Smooth muscle cell of the pulmonary artery (primary cell): ENCODE results near the gene PDE6H. TPM values are rescaled to one million over a fixed set of nuclear protein-coding genes. Genes with fewer than 3 reads are reported as not detected.

ENCODE experiments used
- total RNA-seq: library from RNA; depleted of rRNA; stranded (reverse); fragments of >200 nt; gene quantifications from 2 replicates; pipeline ENCODE4 v1.2.3, GENCODE V29; 2014

Gene PDE6H
- total RNA-seq = not detected in 2 replicates

DNA sequence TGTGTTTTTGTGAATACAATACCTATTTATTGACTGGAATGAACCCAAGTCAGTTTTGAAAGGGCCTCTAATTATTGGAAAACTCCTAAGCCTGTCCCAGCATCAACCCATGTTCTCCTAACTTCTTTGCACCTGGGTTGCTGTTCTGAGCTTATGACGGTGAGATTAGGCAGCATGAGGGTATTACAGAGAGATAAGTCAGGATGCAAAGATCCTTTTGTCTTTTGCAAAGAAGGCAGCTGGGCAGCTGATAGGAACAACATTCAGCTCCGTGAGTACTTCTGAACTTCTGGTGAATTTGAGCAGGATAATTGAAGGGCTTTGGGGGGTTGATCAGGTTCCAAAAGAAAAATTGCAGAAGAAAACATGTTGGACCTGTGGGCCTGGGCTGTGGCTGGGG lies at the start of gene PDE6H:
PDE6H (plus strand) TSS at position 227 of the 400 bp plus-strand sequence. CDS start 4,971 bp downstream, outside the sequence.

DNA sequence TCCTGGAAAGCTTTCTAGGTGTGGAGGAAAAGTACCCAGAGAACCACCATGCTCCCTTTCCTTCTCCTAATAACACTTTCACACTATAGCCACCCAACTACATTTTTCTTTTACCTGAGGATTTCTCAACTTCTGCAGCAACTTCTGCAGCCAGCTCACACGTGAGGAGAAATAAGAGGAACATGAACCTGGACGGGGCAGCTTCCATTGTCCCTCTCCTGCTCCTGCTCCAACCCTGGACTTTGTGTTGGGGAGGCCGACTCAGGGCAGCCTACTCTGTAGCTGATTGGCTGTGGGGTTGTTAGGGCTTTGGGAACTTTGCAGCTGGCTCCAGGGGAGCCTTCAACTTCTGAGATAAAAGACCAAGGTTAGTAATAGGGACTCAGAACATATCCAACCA lies 34.5 kb upstream of the PDE6H start, which contains the start of gene ERP27:
ERP27 (minus strand) TSS at position 237 of the 400 bp plus-strand sequence; CDS start at position 208, 29 bp downstream.

DNA sequence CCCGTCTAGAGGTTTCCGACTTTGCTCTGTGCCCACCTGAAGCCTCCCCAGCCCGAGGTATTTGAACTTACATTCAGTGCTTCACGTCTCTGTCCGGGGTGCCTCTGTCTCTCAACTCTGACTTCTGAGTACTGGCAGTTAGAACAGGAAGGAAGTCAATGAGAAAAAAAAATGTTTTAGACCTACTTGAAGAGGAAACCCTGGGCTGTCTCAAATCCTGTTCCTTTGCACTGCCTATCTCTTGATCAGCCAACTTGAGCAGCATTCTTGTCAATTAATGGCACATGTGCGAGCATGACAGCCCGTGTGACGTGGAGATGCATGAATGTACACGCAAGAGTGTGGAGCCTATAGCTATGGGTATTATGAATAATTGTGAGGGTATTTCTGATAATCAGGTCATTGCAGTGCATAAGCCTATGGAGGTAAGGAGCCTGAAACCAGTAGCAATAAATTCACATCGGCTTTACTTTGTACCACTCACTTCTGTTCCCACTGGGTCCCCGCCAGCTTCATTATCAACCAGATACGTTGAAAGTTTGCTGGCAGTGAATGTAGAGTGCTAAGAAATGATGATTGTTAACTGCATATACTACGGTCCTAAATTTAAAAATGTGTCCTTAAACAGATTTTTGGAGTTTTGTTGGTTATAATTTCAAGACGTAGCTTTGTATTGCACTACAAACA lies 11.2 kb upstream of the PDE6H start, which contains the start of gene ARHGDIB:
ARHGDIB (minus strand) TSS at position 136 of the 687 bp plus-strand sequence. CDS start 10,889 bp downstream, outside the sequence.

Other genes starting within 250 kb of the PDE6H start
- gene WBP11, start 169.6 kb upstream of the PDE6H start, total RNA-seq = 21.6 TPM in 2 replicates
- 0.59 and 0.72 TPM in 2 replicates for gene C12orf60, start 169.4 kb upstream of the PDE6H start, total RNA-seq
- gene SMCO3, start 158.9 kb upstream of the PDE6H start, total RNA-seq = 0.96 and 1.2 TPM in 2 replicates
- gene ART4, start 129.5 kb upstream of the PDE6H start, total RNA-seq = 6.1 and 8.3 TPM in 2 replicates
- 81.2 and 251 TPM in 2 replicates for gene MGP, start 87.2 kb upstream of the PDE6H start, total RNA-seq
- not detected in 2 replicates for gene ERP27, start 34.5 kb upstream of the PDE6H start, total RNA-seq
- gene ARHGDIB, start 11.4 kb upstream of the PDE6H start, total RNA-seq = 11.4 and 14.0 TPM in 2 replicates
- gene RERG, start 248.4 kb downstream of the PDE6H start, total RNA-seq = 0.65 and 2.1 TPM in 2 replicates